ENCODE results near the gene PRIMA1.

The PRIMA1 gene

DNA sequence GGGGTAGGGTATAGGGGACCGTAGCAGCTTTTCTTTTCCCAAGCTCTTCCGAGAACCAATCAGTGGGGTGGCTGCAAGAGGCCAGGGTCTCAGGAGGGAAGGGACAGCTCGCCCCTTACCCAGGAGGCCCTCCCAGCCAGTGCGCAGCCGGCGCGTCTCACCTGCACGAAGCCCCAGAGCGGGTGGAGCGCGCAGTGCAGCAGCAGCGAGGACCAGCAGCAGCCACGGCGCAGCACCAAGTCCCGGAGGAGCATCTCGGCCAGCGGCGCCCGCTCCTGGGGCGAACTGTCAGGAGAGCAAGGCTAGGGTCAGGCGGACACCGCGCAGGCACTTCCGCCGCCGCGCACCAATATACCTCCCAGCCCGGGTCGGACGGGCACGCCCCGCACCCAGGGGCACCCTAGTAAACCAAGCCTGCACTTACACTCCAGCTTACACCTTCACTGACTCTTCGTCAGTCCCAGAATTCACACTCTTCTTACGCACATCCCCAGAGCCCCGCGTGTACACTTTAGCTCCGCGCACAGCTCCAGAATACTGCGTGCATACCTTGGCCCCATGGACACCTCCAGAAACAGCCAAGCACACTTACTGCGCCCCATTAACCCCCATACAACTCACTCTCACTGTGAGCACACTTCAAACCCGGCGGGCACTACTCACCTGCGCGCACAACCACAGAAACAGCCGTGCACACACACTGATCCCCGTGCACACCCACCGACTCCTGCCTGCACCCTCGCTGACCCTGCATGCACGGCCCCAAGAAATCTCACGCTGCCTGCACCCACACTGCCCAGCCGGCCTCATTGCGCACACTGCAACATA lies 606 bp downstream of the PRIMA1 start:
- no peak for DNase-seq
- TF ChIP-seq, protein P1, sequence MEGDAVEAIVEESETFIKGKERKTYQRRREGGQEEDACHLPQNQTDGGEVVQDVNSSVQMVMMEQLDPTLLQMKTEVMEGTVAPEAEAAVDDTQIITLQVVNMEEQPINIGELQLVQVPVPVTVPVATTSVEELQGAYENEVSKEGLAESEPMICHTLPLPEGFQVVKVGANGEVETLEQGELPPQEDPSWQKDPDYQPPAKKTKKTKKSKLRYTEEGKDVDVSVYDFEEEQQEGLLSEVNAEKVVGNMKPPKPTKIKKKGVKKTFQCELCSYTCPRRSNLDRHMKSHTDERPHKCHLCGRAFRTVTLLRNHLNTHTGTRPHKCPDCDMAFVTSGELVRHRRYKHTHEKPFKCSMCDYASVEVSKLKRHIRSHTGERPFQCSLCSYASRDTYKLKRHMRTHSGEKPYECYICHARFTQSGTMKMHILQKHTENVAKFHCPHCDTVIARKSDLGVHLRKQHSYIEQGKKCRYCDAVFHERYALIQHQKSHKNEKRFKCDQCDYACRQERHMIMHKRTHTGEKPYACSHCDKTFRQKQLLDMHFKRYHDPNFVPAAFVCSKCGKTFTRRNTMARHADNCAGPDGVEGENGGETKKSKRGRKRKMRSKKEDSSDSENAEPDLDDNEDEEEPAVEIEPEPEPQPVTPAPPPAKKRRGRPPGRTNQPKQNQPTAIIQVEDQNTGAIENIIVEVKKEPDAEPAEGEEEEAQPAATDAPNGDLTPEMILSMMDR (IDR thresholded peaks at IDR 0.05; ENCODE audit: low read depth, low read length), result no peak
- Histone ChIP-seq H3K9me3 (ENCODE audit: severe bottlenecking) (no peaks in the 10 kb centered on the region), H3K36me3 (no peaks in the 10 kb centered on the region; the same call in 1 of the 2 replicates), H3K27me3 (ENCODE audit: insufficient read depth, low read depth, severe bottlenecking) (no peaks in the 10 kb centered on the region), H3K27ac (no peak overlapping the region), H3K4me3 (ENCODE audit: low read depth, low read length) (peak overlapping the region; percentile 63)

- Histone ChIP-seq H3K27ac (no peak overlapping the region), H3K27me3 (ENCODE audit: insufficient read depth, low read depth, severe bottlenecking) (no peaks in the 10 kb centered on the region), H3K9me3 (ENCODE audit: severe bottlenecking) (no peaks in the 10 kb centered on the region), H3K4me3 (ENCODE audit: low read depth, low read length) (no peak overlapping the region), H3K36me3 (no peaks in the 10 kb centered on the region; the same call in 1 of the 2 replicates)
- TF ChIP-seq, protein P1 (IDR thresholded peaks at IDR 0.05; ENCODE audit: low read depth, low read length), result no peak
- no peak for DNase-seq
These were observed 2.9 kb downstream of the PRIMA1 start for GRCh38 chr14:93785423-93785822.

- no peak overlapping the region for H3K4me3 ChIP-seq (ENCODE audit: low read depth, low read length)
- no peak overlapping the region for H3K27ac ChIP-seq
- TF ChIP-seq, protein P1 (IDR thresholded peaks at IDR 0.05; ENCODE audit: low read depth, low read length), result no peak
- H3K27me3 ChIP-seq (ENCODE audit: insufficient read depth, low read depth, severe bottlenecking), result no peaks in the 10 kb centered on the region
- H3K36me3 ChIP-seq, result no peaks in the 10 kb centered on the region; the same call in 1 of the 2 replicates
- no peaks in the 10 kb centered on the region for H3K9me3 ChIP-seq (ENCODE audit: severe bottlenecking)
- DNase-seq, result no peak
These were observed 3.4 kb downstream of the PRIMA1 start for GRCh38 chr14:93784878-93785277.

GRCh38 chr14:93780813-93781400 lies 7.4 kb downstream of the PRIMA1 start:
- TF ChIP-seq, protein P1 (IDR thresholded peaks at IDR 0.05; ENCODE audit: low read depth, low read length), result no peak
- no peak overlapping the region for H3K4me3 ChIP-seq (ENCODE audit: low read depth, low read length)
- H3K27me3 ChIP-seq (ENCODE audit: insufficient read depth, low read depth, severe bottlenecking), result no peaks in the 10 kb centered on the region
- H3K9me3 ChIP-seq (ENCODE audit: severe bottlenecking), result no peaks in the 10 kb centered on the region
- H3K36me3 ChIP-seq, result peaks cover 9% of the 10 kb centered on the region
- DNase-seq, result peak; percentile 60
- H3K27ac ChIP-seq, result peak overlapping the region; percentile 35; the same call in 1 of the 2 replicates

GRCh38 chr14:93778856-93779629 lies 9.2 kb downstream of the PRIMA1 start:
- TF ChIP-seq, protein P1 (IDR thresholded peaks at IDR 0.05; ENCODE audit: low read depth, low read length), result no peak
- Histone ChIP-seq H3K27ac (no peak overlapping the region), H3K9me3 (ENCODE audit: severe bottlenecking) (no peaks in the 10 kb centered on the region), H3K4me3 (ENCODE audit: low read depth, low read length) (no peak overlapping the region), H3K36me3 (peaks cover 9% of the 10 kb centered on the region), H3K27me3 (ENCODE audit: insufficient read depth, low read depth, severe bottlenecking) (no peaks in the 10 kb centered on the region)
- no peak for DNase-seq
